Calu3 (cell line): ENCODE data around the gene MMRN2. TPM values are rescaled to one million over a fixed set of nuclear protein-coding genes. Genes with fewer than 3 reads are reported as not detected.
"Not testable (repeated sequence)": the region's sequence is repeated elsewhere in the genome, so short reads cannot be mapped to it uniquely, and the experiment has no call there.

ENCODE experiments used
- BruUV-seq: library from RNA; stranded (reverse); fragments of 400-500 nt; replicated peaks from 2 replicates; lab custom pipeline; 2021; lab: Mats Ljungman, UMichigan
- CTCF ChIA-PET: fragments of 300-600 bp; sonication (Branson Sonifier 250); formaldehyde crosslinking; loops from one replicate; lab custom pipeline; 2022; ENCODE audit warnings: antibody characterized with exemption; lab: Charles Lee
- DNase-seq: peaks from one replicate; pipeline ENCODE4 v3.0.0; 2022
- H3K27ac Mint-ChIP-seq: one replicate; pipeline ENCODE4 v1.8.0; 2022; ENCODE audit warnings: mixed read lengths; ENCODE audit not compliant: unreplicated experiment
- H3K27me3 Mint-ChIP-seq: one replicate; pipeline ENCODE4 v1.8.0; 2022; ENCODE audit warnings: mixed read lengths; ENCODE audit not compliant: unreplicated experiment
- H3K36me3 Mint-ChIP-seq: one replicate; pipeline ENCODE4 v1.8.0; 2022; ENCODE audit warnings: mild to moderate bottlenecking, moderate library complexity, mixed read lengths; ENCODE audit not compliant: insufficient read depth, unreplicated experiment
- H3K4me1 Mint-ChIP-seq: one replicate; pipeline ENCODE4 v1.8.0; 2022; ENCODE audit warnings: mild to moderate bottlenecking, low read depth, mixed read lengths; ENCODE audit not compliant: unreplicated experiment
- H3K4me3 Mint-ChIP-seq: one replicate; pipeline ENCODE4 v1.8.0; 2022; ENCODE audit warnings: mild to moderate bottlenecking, low read depth, moderate library complexity, mixed read lengths; ENCODE audit not compliant: unreplicated experiment
- H3K9me3 Mint-ChIP-seq: one replicate; pipeline ENCODE4 v1.8.0; 2022; ENCODE audit warnings: low read depth, mixed read lengths; ENCODE audit not compliant: unreplicated experiment
- intact Hi-C: fragments of 100-400 bp; cut with micrococcal nuclease; formaldehyde crosslinking; loops from one replicate; pipeline ENCODE4 v1.10.0; 2022; ENCODE audit not compliant: unreplicated experiment
- total RNA-seq: library from RNA; stranded (reverse); gene quantifications from 2 replicates; pipeline ENCODE4 v1.2.3, GENCODE V29; 2022
- TF ChIP-seq, protein P1 (sequence below): fragments of 200-600 bp; IDR thresholded peaks from one replicate; pipeline ENCODE4 v1.8.0; 2022; ENCODE audit warnings: antibody characterized with exemption; ENCODE audit not compliant: unreplicated experiment

MMRN2 gene
- total RNA-seq, 1 experiment from 2014 or later, result not detected

GRCh38 chr10:86992929-86993328, 35.5 kb upstream of the MMRN2 start:
- TF ChIP-seq, protein P1, sequence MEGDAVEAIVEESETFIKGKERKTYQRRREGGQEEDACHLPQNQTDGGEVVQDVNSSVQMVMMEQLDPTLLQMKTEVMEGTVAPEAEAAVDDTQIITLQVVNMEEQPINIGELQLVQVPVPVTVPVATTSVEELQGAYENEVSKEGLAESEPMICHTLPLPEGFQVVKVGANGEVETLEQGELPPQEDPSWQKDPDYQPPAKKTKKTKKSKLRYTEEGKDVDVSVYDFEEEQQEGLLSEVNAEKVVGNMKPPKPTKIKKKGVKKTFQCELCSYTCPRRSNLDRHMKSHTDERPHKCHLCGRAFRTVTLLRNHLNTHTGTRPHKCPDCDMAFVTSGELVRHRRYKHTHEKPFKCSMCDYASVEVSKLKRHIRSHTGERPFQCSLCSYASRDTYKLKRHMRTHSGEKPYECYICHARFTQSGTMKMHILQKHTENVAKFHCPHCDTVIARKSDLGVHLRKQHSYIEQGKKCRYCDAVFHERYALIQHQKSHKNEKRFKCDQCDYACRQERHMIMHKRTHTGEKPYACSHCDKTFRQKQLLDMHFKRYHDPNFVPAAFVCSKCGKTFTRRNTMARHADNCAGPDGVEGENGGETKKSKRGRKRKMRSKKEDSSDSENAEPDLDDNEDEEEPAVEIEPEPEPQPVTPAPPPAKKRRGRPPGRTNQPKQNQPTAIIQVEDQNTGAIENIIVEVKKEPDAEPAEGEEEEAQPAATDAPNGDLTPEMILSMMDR, result no peak
- intact Hi-C loops, result no loop called here
- BruUV-seq, result no TSS peak
- Mint-ChIP-seq H3K27me3 (no peaks in the 10 kb centered on the region), H3K27ac (no peak overlapping the region), H3K4me3 (no peak overlapping the region), H3K36me3 (no peaks in the 10 kb centered on the region), H3K4me1 (no peaks in the 10 kb centered on the region), H3K9me3 (no peaks in the 10 kb centered on the region)
- no peak for DNase-seq
- CTCF ChIA-PET, result no interaction called here

GRCh38 chr10:86992456-86992855, 35.0 kb upstream of the MMRN2 start:
- CTCF ChIA-PET, result no interaction called here
- Mint-ChIP-seq H3K4me3 (no peak overlapping the region), H3K4me1 (no peaks in the 10 kb centered on the region), H3K36me3 (no peaks in the 10 kb centered on the region), H3K27ac (no peak overlapping the region), H3K9me3 (no peaks in the 10 kb centered on the region), H3K27me3 (no peaks in the 10 kb centered on the region)
- TF ChIP-seq, protein P1, result no peak
- DNase-seq, result no peak
- intact Hi-C loops, result no loop called here
- no TSS peak for BruUV-seq

DNA sequence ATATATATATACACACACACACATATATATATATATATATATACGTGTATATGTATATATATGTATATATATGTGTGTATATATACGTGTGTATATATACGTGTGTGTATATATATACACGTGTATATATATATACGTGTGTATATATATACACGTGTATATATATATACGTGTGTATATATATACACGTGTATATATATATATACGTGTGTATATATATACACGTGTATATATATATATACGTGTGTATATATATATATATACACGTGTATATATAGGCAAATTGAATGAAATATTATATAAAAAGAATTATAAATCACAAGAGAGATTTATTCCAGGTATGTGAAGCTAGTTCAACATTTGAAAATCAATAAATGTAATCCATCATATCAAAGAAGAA, 33.9 kb upstream of the MMRN2 start:
- DNase-seq, H3K27ac Mint-ChIP-seq, BruUV-seq, CTCF ChIA-PET, H3K4me1 Mint-ChIP-seq, H3K9me3 Mint-ChIP-seq, H3K4me3 Mint-ChIP-seq, H3K27me3 Mint-ChIP-seq, H3K36me3 Mint-ChIP-seq, intact Hi-C loops: not testable (repeated sequence)

- DNase-seq, result no peak
- Mint-ChIP-seq H3K4me3 (no peak overlapping the region), H3K9me3 (no peaks in the 10 kb centered on the region), H3K36me3 (no peaks in the 10 kb centered on the region), H3K27me3 (no peaks in the 10 kb centered on the region), H3K4me1 (no peaks in the 10 kb centered on the region), H3K27ac (no peak overlapping the region)
- intact Hi-C loops, result no loop called here
- CTCF ChIA-PET, result no interaction called here
- no TSS peak for BruUV-seq
- TF ChIP-seq, protein P1, result no peak
These were observed 31.1 kb upstream of the MMRN2 start for GRCh38 chr10:86988520-86988919.

DNA sequence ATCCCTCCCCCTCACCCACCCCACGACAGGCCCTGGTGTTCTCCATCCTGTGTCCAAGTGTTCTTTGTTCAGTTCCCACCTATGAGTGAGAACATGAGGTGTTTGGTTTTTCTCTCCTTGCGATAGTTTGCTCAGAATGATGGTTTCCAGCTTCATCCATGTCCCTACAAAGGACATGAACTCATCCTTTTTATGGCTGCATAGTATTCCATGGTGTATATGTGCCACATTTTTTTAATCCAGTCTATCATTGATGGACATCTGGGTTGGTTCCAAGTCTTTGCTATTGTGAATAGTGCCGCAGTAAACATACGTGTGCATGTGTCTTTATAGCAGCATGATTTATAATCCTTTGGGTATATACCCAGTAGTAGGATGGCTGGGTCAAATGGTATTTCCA, 27.1 kb upstream of the MMRN2 start:
- DNase-seq, BruUV-seq, H3K4me3 Mint-ChIP-seq, H3K9me3 Mint-ChIP-seq, H3K36me3 Mint-ChIP-seq, CTCF ChIA-PET, H3K27me3 Mint-ChIP-seq, intact Hi-C loops, H3K4me1 Mint-ChIP-seq, H3K27ac Mint-ChIP-seq: not testable (repeated sequence)
